ENCODE measurements around the gene LRRN2. TPM values are rescaled to one million over a fixed set of nuclear protein-coding genes. Genes with fewer than 3 reads are reported as not detected.

Gene LRRN2
- total and polyA plus RNA-seq, 2 donors (not counting 3 experiments of a cell fraction or from before 2014, with no cell fraction given): not detected

DNA sequence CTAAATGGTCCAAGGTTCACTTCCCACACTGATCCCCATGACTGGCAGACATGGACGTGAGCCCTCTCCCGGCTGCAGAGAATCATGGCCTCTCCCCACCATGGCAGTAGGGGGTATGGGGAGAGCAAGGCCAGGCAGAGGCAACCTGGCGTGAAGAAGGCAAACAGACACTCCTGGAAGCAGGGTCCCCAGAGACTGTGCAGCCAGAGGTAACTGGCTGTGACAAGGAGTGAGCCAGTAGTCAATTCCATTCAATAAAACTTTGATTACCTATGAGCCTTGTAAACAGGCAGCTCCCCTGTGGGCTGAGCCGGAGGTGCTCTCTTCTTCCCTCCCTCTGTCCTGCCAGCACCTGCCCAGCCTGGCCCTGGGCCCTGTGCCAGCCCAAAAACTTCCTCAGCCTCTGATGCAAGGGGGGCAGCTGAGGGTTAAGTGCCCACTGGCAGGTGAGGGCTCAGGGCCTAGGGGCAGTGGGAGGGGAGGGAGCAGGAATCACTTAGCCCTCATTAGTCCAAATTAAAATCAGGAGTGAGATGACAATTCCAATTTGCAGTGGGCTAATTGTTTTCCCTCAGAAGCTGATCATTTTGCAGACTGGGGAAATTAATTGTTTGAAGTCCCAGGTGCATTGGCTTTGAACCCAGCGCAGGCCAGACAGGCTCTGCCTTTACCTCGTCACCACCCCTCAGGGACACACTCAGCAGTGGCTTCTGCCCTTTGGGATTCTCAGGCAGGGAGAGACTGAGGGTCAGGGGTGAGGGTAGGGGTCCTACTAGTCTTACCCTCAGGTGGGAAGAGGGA lies 35.6 kb downstream of the LRRN2 start:
- no peaks in the 10 kb centered on the region for H3K36me3 ChIP-seq (ENCODE audit: control insufficient read depth in 2 of 2, extremely low read depth in 1 of 2, insufficient read depth in 2 of 2, low read length in 2 of 2)
- no peaks in the 10 kb centered on the region for H3K4me1 ChIP-seq (ENCODE audit: control insufficient read depth, extremely low read depth, insufficient read depth, low read length)
- POLR2A ChIA-PET: no interaction called here
- no peak for DNase-seq (ENCODE audit: low read depth, low spot score)
- H4K20me1 ChIP-seq (replicated peaks; ENCODE audit: control insufficient read depth, extremely low read depth, insufficient read depth, low read length): no peaks in the 10 kb centered on the region
- H3K79me2 ChIP-seq (ENCODE audit: control insufficient read depth, insufficient read depth, low read length): no peaks in the 10 kb centered on the region
- intact Hi-C loops (cut with micrococcal nuclease) (no loop called here), dilution Hi-C loops (cut with MboI; ENCODE audit: extremely low pct_ligation_motif_present, low sequenced_read_pairs) (no loop called here)
- no peak for FAIRE-seq
- no peak overlapping the region for H3K4me2 ChIP-seq (ENCODE audit: insufficient read depth, low read length)
- BruUV-seq (replicated peaks): no TSS peak
- CTCF ChIA-PET: no interaction called here
- H3K9ac ChIP-seq (replicated peaks; ENCODE audit: extremely low read depth, insufficient read depth, low read length): no peak overlapping the region
- no peak overlapping the region for H2AFZ ChIP-seq (ENCODE audit: low read depth, low read length)
- H3K27ac ChIP-seq (ENCODE audit: insufficient read depth, low read depth, low read length): no peak overlapping the region
- H3K9me1 ChIP-seq (replicated peaks; ENCODE audit: control insufficient read depth, extremely low read depth, insufficient read depth, low read length): no peaks in the 10 kb centered on the region
- H3K4me3 ChIP-seq (replicated peaks in 1 of 3; ENCODE audit: insufficient read depth in 1 of 3, low read depth in 1 of 3, low read length in 3 of 3): no peak overlapping the region
- TF ChIP-seq GATA2 (IDR thresholded peaks at IDR 0.05; ENCODE audit: insufficient read depth, insufficient read length, low read depth, low read length) (no peak), MYC (IDR thresholded peaks at IDR 0.05; ENCODE audit: low read depth, low read length) (no peak), JUN (IDR thresholded peaks at IDR 0.05; ENCODE audit: borderline replicate concordance, insufficient read depth, insufficient read length, low read depth) (no peak), FOS (IDR thresholded peaks at IDR 0.05; ENCODE audit: borderline replicate concordance, insufficient read depth, low read length) (no peak), POLR2AphosphoS5 (IDR thresholded peaks at IDR 0.05; ENCODE audit: insufficient read depth, low read depth, low read length) (no peak), POLR2A (IDR thresholded peaks at IDR 0.05; ENCODE audit: low read depth, low read length) (no peak), EZH2 (IDR thresholded peaks at IDR 0.05; ENCODE audit: borderline replicate concordance, low read depth, low read length, severe bottlenecking) (no peak)
- TF ChIP-seq, protein P1, sequence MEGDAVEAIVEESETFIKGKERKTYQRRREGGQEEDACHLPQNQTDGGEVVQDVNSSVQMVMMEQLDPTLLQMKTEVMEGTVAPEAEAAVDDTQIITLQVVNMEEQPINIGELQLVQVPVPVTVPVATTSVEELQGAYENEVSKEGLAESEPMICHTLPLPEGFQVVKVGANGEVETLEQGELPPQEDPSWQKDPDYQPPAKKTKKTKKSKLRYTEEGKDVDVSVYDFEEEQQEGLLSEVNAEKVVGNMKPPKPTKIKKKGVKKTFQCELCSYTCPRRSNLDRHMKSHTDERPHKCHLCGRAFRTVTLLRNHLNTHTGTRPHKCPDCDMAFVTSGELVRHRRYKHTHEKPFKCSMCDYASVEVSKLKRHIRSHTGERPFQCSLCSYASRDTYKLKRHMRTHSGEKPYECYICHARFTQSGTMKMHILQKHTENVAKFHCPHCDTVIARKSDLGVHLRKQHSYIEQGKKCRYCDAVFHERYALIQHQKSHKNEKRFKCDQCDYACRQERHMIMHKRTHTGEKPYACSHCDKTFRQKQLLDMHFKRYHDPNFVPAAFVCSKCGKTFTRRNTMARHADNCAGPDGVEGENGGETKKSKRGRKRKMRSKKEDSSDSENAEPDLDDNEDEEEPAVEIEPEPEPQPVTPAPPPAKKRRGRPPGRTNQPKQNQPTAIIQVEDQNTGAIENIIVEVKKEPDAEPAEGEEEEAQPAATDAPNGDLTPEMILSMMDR (IDR thresholded peaks at IDR 0.05; ENCODE audit: extremely low read depth in 1 of 2, insufficient read depth in 1 of 2, low read depth in 1 of 2, low read length in 2 of 2): no peak
- TF ChIP-seq, protein P2, sequence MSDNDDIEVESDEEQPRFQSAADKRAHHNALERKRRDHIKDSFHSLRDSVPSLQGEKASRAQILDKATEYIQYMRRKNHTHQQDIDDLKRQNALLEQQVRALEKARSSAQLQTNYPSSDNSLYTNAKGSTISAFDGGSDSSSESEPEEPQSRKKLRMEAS (IDR thresholded peaks at IDR 0.05; ENCODE audit: insufficient read depth, insufficient read length): no peak
- no peaks in the 10 kb centered on the region for H3K9me3 ChIP-seq (replicated peaks; ENCODE audit: control insufficient read depth, insufficient read depth, low read length)
- H3K27me3 ChIP-seq (ENCODE audit: control insufficient read depth in 2 of 2, insufficient read depth in 2 of 2, low read length in 2 of 2): peaks cover 5 to 18% of the 10 kb centered on the region in 2 experiments
